Stimulated activated CD4-positive, alpha-beta T cell treated with anti-CD3 and anti-CD28 coated beads, TNF-alpha, amount 100 ng/mL, for 1 hour (primary cell): ENCODE data around the gene DESI1.
"Not testable (repeated sequence)": the region's sequence is repeated elsewhere in the genome, so short reads cannot be mapped to it uniquely, and the experiment has no call there.

Experiments used
- DNase-seq, 3 donors: peaks; one replicate each; pipeline ENCODE4 v3.0.0-alpha.2; 2020; ENCODE audit warnings: low read depth in 3 of 3, low spot score in 1 of 3

DESI1 gene

DNA sequence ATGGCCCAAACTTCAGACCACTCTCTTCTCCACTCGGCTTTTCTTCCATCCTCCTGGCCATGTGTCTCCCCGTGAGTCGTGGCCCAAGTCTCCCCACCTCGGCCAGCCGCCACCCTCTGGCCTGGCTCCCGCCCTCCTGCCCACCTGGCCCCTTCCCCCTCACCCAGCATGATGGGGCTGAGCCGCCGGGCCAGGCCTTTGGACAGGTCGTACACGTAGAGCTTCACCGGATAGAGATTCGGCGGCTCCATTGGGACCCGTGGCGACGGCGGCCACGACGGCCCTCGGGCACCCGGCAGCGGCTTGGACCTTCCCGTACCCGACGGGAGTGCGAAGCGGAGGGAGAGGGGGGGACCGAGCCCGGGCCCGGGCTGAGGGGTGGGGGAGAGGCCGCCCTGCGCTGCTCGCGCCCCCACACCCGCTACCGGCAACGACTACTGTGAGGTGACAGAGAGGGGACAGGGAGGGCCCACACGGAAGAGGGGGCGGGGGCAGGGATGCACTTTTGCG lies at the start of gene DESI1:
DESI1 (minus strand) TSS at position 455 of the 510 bp plus-strand sequence; CDS start at position 251, 204 bp downstream.
- peak in 1 of 3 donors; percentile 0 for DNase-seq

DNA sequence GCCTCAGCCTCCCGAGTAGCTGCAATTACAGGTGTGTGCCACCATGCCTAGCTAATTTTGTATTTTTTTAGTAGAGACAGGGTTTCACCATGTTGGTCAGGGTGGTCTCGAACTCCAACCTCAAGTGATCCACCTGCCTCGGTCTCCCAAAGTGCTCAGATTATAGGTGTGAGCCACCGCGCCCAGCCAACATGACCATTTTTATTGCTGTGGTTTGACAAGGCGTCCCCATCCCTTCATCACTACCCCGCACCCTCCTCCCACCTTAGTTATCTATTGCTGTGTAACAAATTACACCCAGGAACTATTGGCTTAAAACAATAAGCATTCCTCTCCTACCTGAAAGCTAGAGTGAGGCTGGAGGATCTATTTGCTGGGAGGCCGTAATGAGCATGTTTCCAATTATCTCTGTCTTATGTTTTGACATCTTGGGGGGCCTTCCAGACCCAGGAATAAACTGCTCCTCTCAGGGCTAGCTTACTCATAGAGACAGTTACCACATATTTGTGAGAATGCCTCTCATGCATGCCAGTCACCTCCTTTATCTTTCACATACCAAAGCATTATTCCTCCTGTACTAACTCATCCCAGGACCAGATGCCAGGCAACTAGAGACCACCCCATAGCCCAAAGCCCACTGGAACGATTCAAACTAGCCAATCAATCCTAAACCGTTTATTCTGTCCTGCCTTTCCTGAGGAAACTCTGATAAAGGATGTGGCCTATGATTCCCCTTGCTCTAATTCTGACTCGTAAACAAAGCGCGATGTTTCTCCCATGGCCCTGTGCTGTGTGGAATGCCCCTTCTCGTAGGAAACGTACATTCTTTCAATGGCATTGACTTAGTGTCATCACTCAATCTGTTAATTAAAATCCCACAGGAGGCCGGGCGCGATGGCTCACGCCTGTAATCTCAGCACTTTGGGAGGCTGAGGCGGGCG lies 48.4 kb upstream of the DESI1 start:
- no peak for DNase-seq

DNA sequence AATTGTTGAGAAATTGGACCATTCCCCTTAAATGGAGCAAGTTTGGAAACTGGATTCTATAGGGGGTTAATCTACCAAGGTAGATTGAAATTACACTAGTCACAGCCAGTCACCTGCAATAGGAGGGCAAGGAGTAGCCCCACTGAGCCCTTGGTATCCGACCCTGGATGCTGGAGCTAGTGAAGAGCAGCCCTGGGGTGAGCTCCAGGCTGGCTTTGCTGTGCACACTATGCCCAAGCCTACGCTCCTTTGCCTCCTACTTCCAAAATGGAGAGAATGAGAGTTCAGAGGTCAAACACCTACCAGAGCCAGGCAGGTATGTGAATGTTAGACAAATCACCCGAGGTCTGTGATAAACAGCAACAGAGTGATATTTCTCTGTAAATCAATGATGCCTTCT lies 44.1 kb upstream of the DESI1 start:
- DNase-seq, result no peak

DNA sequence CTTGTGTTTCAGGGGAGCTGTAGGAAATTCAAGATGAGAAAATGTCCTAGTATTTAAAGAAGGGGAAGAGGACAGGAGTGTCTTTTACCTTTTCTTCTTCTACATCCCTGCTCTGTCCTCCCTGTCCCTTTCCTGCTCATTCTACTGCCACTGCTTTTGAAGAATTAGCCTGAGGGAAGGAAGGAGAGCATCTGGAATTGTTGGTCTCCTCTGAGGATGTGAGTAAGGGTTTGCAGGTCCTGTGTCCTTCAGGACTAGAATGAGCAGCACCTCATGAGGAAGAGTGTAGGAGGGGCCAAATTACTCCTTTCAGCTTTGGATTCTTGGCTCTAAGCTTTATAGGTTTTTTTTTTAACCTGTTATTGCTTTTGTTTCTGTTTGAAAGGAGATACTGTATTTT lies 43.6 kb upstream of the DESI1 start:
- DNase-seq, result no peak

DNA sequence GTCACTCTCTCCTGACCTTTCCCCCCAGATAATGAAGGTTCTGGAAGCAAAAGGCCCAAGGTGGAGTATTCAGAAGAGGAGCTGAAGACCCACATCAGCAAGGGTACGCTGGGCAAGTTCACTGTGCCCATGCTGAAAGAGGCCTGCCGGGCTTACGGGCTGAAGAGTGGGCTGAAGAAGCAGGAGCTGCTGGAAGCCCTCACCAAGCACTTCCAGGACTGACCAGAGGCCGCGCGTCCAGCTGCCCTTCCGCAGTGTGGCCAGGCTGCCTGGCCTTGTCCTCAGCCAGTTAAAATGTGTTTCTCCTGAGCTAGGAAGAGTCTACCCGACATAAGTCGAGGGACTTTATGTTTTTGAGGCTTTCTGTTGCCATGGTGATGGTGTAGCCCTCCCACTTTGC lies 42.8 kb upstream of the DESI1 start:
- not testable (repeated sequence) for DNase-seq

DNA sequence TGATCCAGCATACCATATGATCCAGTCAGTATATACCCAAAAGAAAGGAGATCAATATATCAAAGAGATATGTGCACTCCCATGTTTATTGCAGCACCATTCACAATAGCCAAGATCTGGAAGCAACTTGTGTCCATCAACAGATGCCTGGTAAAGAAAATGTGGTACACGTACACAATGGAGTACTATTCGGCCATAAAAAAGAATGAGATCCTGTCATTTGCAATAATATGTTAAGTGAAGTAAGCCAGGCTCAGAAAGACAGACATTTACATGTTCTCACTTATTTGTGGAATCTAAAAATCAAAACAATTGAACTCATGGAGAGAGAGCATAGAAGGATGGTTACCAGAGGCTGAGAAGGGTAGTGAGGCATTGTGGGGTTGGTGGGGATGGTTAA lies 40.9 kb upstream of the DESI1 start:
- no peak for DNase-seq

DNA sequence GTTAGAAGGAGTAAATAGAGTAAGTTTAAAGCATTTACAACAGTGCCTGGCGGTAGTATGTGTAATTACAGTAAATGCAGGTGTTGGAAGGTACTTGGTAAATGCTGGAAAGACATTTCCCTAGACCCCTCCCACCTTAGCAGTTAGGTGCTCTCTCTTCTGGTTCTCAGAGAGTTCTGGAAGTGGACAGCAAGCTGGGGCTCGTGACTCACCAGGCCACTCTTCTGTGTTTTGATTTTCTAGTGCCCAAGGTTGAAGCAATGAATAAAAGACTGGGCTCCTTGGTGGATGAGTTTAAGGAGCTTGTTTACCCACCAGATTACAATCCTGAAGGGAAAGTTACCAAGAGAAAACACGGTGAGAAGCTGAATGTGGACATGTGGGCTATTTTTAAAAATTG lies 40.2 kb upstream of the DESI1 start:
- DNase-seq, result no peak

DNA sequence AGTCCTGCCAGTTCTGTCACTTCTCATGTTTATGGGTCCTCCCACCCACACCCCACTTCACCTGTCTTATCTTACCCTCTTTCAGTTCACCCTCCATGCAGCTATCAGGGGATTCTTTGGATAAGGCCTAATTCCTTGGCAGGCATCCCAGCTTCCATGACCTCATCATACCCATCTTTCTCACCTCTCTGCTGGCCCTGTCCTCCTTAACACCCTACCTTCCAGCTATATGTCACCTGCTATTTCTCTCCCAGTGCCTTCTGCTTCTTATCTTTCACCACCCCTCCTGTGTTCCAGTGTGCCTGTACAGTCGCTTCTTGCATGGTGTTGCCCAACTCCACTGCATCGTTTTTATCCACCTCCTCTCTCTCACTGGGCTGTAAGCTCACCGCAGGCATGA lies 39.6 kb upstream of the DESI1 start:
- DNase-seq, result no peak

DNA sequence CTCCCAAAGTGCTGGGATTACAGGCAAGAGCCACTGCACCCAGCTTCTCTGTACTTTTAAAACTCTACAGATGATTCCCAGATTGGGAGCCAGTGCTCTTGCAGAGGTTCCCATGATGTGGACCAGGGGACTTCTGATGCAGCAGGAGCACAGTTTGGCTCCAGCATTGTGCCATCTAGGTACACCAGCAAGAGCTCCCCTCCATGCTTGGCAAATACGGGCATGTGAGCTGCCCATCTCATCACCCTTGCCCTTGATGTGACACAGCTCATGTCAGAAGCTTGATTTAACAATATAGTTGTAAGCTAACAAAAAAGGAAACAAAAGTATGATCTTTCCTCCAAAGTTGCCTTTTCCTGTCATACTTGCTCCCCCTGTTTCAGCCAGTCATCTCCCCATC lies 39.1 kb upstream of the DESI1 start:
- no peak for DNase-seq

DNA sequence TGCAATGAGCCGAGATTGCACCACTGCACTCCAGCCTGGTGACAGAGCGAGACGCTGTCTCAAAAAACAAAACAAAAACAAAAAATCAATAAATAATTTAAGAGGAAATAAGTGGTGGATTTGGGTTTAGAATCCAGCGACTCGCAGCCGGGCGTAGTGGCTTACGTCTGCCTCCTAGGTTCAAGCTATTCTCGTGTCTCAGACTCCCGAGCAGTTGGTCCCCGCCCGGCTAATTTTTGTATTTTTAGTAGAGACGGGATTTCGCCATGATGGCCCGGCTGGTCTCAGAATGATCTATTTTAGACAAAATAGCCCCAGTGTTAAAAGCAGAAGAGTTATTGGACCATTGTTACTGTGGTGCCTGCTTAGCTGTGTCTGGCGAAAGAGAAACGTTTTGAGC lies 38.0 kb upstream of the DESI1 start:
- no peak for DNase-seq

DNA sequence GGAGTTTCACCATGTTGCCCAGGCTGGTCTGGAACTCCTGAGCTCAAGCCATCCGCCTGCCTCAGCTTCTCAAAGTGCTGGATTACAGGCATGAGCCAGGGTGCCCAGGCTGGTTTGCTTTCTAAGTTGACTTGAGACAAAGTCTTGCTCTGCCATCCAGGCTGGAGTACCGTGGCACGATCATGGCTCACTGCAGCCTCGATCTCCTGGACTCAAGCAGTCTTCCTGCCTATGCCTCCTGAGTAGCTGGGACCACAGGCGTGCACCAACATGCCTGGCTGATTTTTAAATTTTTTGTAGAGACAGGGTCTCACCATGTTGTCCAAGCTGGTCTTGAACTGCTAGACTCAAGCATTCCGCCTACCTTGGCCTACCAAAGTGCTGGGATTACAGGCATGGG lies 36.9 kb upstream of the DESI1 start:
- no peak for DNase-seq

DNA sequence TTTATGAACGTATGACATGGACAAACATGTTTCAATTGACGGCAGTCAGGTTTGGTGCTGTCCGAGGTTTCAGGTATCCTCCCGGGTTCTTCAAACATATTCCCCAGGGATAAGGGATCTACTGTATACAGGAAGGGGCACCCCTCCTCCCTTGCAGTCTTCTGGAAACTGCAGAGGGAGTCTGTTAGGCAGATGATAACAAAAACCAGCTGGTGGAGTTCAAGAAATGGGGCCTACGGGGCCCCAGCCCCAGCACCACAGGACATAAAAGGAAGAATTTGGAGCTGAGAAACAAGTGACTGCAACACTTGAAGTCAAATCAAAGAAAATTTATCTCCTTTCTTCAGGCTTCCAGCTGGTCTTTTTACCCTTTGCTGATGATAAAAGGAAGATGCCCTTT lies 35.7 kb upstream of the DESI1 start:
- DNase-seq, result no peak

DNA sequence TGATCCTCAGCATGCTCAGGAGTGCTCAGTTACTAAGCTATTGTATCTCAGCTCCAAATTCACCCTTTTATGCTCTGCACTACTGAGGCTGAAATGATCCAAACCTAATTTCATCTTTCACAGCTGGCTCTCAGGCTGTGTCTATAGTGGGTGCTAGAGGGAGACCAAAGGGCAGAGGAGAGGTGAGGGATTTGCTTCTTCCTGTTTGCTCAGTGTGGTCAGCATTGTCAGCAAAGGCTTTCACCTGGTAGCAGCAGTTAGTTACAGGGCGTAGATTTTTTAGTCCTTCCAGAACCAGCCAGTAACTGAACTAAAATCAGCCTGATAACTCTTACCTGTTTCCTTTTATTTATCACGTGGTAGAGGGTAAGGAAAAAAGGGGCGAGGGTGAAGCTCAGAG lies 33.5 kb upstream of the DESI1 start:
- no peak for DNase-seq

DNA sequence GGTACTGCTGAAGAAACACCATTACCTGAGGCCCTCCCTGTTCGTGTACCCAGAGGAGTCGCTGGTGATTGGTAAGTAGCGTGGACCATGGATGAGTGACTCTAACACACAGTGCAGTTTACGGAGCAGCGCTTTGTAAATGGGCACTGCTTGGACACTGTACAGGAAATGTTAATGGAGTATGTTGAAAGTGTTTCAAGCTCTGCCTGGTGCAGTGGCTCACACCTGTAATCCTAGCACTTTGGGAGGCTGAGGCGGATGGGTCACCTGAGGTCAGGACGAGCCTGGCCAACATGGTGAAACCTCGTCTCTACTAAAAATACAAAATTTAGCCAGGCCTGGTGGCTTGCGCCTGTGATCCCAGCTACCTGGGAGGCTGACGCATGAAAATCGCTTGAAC lies 30.0 kb upstream of the DESI1 start:
- DNase-seq, result no peak

DNA sequence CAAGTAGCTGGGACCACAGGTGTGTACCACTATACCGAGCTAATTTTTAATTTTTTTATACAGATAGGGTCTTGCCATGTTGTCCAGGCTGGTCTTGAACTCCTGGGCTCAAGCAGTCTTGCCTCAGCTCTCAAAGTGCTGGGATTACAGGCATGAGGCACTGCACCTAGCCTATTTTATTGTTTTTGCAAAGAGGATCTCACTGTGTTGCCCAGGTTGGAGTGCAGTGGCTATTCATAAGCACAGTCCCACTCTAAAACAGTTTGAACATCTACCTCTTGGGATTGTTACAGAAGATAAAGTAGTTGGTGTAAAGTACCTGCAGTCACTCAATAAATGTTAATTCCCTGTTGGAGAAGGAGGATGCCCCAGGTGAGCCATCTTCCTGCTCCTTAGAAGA lies 29.4 kb upstream of the DESI1 start:
- DNase-seq, result no peak

DNA sequence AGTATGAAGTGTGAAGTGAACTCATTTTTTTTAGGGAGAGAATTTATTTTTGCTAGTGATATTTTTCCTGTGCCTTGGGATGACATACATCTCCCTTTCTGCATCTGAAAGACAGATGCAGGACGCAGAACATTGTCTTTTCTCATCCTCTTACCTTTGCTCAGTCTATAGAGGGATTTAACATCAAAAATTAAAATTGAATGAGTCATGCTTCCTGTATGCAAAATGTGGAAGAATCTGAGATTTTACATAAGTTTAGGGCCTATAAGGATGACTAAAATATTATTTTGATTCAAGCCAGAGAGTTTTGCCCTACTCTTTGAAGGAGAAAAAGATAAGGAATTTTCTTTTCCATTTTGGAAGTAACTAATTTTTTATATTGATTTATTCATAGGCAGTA lies 27.6 kb upstream of the DESI1 start:
- DNase-seq, result no peak

DNA sequence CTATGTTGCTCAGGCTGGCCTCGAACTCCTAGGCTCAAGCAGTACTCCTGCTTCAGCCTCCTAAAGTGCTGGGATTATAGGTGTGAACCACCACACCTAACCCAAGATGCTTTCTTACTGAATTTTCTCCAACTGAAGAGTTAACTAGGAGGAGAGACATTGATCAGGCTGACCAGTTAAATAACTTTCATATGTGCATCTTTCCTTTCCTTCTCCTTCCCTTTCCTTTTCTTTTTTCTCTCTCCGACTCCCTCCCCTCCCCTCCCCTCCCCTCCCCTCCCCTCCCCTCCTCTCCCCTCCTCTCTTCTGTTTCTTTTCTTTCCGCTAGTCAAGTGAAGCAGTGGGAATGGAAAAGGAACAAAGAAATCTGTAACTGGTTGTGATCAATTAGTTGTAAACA lies 26.9 kb upstream of the DESI1 start:
- DNase-seq, result no peak

DNA sequence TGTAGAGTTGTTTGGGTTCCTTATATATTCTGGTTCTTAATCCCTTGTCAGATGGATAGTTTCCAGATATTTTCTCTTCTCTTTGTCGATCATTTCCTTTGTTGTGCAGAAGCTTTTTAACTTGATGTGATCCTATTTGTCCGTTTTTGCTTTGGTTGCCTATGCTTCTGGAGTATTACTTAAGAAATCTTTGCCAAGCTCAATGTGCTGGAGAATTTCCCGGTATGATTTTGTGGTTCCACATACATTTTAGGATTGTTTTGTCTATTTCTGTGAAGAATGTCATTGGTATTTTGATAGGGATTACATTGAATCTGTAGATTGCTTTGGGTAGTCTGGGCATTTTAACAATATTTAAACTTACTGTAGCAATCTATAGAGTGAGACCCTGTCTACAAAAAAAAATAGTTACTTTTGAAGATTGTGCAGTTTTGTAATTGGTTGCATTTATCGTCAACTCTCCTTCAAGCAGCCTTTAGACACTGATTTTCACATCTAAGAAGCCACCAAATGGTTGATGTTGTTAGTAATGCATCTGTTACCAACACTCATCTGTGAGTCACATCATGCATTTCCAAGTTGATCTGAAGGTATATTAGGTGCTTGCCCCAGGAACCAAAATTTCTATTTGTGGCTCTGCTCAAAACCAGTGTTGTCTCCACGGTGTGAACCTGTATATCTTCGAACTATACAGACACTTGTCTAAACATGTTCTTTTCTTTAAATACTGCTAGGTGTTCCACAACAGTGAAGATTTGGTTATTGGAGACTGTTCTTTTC lies 21.7 kb upstream of the DESI1 start:
- DNase-seq, result no peak

DNA sequence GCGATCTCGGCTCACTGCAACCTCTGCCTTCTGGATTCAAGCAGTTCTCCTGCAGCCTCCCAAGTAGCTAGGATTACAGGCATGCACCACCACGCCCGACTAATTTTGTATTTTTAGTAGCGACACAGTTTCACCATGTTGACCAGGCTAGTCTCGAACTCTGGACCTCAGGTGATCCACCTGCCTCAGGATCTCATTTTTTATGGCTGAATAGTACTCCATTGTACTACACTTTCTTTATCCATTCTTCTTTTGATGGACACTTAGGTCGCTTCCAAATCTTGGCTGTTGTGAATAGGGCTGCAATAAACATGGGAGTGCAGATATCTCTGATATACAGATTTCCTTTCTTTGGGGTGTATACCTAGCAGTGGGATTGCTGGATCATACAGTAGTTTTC lies 21.0 kb upstream of the DESI1 start:
- DNase-seq, result no peak

DNA sequence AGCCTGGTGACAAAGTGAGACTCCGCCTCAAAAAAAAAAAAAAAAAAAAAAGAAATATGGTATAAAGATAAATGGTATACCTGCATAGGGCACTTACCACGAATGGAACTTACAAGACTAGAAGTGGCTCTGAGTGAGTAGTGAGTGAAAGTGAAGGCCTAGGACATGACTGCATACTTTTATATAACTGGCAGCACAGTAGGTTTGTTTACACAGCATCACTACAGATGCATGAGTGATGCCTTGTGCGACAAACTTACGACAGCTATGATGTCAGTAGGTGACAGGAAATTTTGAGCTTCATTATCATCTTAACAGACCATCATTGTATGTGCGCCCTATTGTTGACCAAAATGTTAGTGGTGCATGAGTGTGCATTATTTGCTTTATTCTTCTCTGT lies 17.9 kb upstream of the DESI1 start:
- DNase-seq, result no peak

DNA sequence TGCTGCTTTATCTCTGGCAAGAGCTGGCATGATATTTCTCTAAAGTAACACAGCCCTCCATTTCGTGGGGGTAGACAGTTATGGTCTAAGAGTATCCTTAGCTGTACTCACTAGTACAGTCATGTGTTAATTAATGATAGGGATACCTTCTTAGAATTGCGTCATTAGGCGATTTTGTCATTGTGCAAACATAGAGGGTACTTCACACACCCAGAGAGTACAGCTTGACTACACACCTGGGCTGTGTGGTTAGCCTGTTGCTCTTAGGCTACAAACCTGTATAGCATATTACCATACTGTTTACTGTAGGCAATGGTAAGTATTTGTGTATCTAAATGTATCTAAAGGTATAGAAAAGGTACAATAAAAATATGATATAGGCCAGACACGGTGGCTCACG lies 17.3 kb upstream of the DESI1 start:
- DNase-seq, result no peak

DNA sequence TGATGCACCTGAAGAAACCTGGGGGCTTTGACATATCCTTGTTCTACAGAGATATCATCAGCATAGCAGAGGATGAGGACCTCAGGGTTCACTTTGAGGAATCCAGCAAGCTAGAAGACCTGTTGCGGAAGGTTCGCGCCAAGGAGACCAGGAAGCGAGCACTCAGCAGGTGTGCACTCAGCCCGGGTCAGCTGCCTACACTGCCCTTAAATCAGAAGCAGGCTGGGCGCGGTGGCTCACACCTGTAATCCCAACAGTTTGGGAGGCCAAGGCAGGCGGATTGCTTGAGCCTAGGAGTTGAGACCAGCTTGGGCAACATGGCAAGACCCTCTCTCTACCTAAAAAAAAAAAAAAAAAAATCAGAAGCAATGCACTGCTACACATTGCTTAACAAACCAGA lies 16.8 kb upstream of the DESI1 start:
- not testable (repeated sequence) for DNase-seq
